ENCODE data around the gene TMEFF1.

TMEFF1 gene

GRCh38 chr9:100579665-100580064, 106.7 kb downstream of the TMEFF1 start:
- no peak for TF ChIP-seq CTCF (IDR thresholded peaks at IDR 0.05; ENCODE audit: extremely low read depth, insufficient read depth, missing control alignments)
- DNase-seq (ENCODE audit: low spot score) = no peak
- in situ Hi-C loops (cut with MboI; ENCODE audit: low pct_unique_long_range_greater_than_20kb, low sequenced_read_pairs, unreplicated experiment) = loop anchor here (25.0 kb wide), 2 partner anchors 242 to 1417 kb away; no protein-coding TSS in a partner anchor

- TF ChIP-seq CTCF (IDR thresholded peaks at IDR 0.05; ENCODE audit: extremely low read depth, insufficient read depth, missing control alignments) = no peak
- DNase-seq (ENCODE audit: low spot score) = no peak
- in situ Hi-C loops (cut with MboI; ENCODE audit: low pct_unique_long_range_greater_than_20kb, low sequenced_read_pairs, unreplicated experiment) = loop anchor here (25.0 kb wide), 2 partner anchors 243 to 1418 kb away; no protein-coding TSS in a partner anchor
Measured at GRCh38 chr9:100580257-100580656, 107.3 kb downstream of the TMEFF1 start.

DNA sequence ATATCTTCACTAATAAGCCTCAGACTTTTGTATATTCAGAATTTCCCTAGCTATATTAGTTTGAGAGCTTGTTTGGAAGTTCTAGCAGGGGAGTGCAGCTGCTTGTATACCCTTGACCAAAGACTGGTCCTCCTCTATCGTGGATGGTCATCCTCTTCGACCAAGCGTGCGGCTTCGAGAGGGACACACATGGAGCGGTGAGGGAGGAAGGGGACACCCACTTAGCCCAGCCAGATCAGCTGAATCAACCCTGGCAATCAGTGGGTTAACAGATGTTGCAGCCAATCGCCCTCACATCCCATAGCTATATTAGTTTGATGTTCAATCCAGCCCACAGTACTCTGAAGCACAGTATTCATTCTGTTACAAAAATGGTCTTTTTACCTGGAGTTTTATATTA, 108.1 kb downstream of the TMEFF1 start:
- in situ Hi-C loops (cut with MboI; ENCODE audit: low pct_unique_long_range_greater_than_20kb, low sequenced_read_pairs, unreplicated experiment) = loop anchor here (25.0 kb wide), 2 partner anchors 244 to 1419 kb away; no protein-coding TSS in a partner anchor
- TF ChIP-seq CTCF (IDR thresholded peaks at IDR 0.05; ENCODE audit: extremely low read depth, insufficient read depth, missing control alignments) = no peak
- no peak for DNase-seq (ENCODE audit: low spot score)

DNA sequence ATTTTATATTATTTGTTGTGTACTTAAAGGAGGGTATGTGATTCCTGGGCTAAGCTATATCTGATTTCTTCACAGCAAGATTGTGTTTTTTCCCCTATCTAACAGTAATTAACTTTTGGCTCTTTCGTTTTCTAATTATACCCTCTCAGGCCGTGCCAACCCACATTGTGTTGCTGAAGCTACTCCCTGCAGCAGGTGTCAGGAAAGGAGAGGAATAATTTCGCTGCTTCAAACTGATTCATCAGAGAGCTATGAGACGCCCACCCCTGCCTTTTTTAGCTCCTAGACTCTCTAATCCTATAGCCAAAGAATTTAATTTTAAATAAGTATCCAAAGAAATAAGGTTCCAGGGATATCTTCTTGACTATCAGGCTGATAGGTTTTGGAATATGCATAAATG, 108.7 kb downstream of the TMEFF1 start:
- no peak for DNase-seq (ENCODE audit: low spot score)
- no peak for TF ChIP-seq CTCF (IDR thresholded peaks at IDR 0.05; ENCODE audit: extremely low read depth, insufficient read depth, missing control alignments)
- in situ Hi-C loops (cut with MboI; ENCODE audit: low pct_unique_long_range_greater_than_20kb, low sequenced_read_pairs, unreplicated experiment) = loop anchor here (25.0 kb wide), 2 partner anchors 244 to 1419 kb away; no protein-coding TSS in a partner anchor

DNA sequence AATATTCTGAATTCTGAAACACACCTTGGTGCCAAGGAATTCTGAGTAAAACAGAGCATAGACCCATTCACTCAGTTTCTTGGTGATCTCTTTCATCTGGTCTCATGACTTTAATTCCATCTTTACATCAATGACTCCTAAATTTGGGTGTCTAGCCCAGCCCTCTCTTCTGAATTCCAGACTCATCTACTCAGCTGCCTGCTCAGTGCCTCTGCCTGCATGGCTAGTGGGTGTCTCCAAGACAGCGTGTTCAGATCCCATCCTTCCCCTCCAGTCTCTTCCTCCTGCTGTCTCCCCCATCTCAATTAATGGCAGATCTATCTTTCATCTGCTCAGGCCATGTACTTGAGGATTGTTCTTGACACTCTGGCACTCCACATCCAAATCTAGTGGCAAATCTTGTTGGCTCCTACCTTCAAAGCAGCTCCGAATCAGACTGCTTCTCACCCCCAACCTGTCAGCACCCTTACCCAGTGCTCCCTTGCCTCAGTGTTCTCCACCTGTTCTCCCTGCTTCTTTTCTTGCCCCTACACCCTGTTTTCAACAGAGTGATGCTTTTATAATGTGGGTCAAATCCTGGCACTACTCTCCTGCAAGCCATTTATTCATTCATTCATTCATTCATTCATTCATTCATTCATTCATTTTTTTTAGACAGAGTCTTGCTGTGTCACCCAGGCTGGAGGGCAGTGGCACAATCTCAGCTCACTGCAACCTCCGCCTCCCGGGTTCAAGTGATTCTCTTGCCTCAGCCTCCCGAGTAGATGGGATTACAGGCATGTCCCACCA, 110.3 kb downstream of the TMEFF1 start:
- TF ChIP-seq CTCF (IDR thresholded peaks at IDR 0.05; ENCODE audit: extremely low read depth, insufficient read depth, missing control alignments) = no peak
- no peak for DNase-seq (ENCODE audit: low spot score)
- in situ Hi-C loops (cut with MboI; ENCODE audit: low pct_unique_long_range_greater_than_20kb, low sequenced_read_pairs, unreplicated experiment) = loop anchor here (25.0 kb wide), 2 partner anchors 246 to 1421 kb away; no protein-coding TSS in a partner anchor

DNA sequence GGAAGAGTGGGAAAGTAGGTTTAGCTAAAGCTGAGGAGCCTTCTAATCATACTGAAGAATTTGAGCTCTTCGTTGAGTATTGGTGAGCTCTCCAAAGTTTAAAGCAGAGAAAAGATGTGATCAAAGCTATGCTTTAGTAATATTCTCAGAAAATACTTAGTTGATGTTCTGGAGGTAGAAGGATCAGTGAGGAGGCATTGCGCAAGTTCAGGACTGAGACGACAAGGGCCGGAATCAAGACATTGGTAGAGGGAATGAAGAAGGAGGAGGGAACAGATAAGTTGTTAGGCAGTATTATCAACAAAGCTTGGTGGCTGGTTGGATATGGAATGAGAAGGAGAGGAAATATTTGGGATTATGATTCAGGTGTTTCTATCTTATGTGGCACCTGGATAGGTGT, 112.0 kb downstream of the TMEFF1 start:
- TF ChIP-seq CTCF (IDR thresholded peaks at IDR 0.05; ENCODE audit: extremely low read depth, insufficient read depth, missing control alignments) = no peak
- in situ Hi-C loops (cut with MboI; ENCODE audit: low pct_unique_long_range_greater_than_20kb, low sequenced_read_pairs, unreplicated experiment) = loop anchor here (25.0 kb wide), 2 partner anchors 248 to 1423 kb away; no protein-coding TSS in a partner anchor
- DNase-seq (ENCODE audit: low spot score) = no peak

Data from GM13977 (cell line).